ENCODE data around the gene VAC14.

The VAC14 gene

DNA sequence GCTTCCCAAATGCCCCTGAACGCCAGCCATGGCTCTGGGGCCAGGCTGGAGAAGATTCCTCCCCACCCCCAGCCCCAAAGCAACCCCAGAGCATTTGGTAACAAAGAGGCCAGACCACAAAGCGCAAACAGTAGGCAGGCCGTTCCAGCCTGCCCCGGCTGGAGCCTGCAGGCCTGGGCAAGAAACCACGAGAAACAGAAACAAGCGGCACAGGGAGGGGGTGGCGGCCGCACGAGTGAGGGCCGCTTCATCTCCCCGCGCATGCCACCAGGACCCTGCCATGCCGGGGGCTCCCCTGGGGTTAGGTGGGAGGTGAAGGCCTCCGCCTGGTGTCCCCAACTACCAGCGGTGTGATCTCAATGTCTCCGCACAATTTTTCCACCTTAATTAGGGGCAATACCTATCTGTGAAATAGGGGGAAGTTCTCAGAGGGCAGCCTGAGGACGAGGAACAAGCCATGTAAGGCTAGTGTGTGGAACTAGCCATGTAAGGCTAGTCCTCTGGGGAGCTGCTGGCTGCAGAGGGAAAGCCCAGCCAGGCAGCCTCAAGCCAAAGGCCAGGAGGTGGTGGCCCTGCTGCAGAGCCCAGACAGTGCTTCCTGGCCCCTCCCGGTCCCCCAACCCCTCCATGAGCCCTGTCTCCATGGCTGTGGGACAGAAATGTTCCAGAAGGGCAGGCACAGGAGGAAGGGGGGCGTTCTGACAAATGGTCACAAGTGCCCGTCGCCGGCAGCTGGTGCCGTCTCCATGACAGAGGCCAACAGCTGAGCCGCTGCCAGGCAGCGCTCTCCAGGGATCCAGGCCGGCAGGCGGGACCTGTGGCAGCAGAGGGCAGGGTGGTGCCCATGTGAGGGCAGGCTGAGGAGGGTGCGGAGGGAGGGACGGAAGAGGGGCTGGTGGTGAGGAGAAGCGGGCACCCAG lies 100.6 kb downstream of the VAC14 start:
- TF ChIP-seq FOXP2 (optimal IDR thresholded peaks at IDR 0.05; ENCODE audit: borderline replicate concordance, extremely low read depth, extremely low read length, insufficient read depth) (no peak), POLR2AphosphoS5 (IDR thresholded peaks at IDR 0.05; ENCODE audit: low read depth, low read length) (no peak), TAF1 (IDR thresholded peaks at IDR 0.05; ENCODE audit: borderline replicate concordance, insufficient read depth, low read length) (no peak)
- TF ChIP-seq, protein P1, sequence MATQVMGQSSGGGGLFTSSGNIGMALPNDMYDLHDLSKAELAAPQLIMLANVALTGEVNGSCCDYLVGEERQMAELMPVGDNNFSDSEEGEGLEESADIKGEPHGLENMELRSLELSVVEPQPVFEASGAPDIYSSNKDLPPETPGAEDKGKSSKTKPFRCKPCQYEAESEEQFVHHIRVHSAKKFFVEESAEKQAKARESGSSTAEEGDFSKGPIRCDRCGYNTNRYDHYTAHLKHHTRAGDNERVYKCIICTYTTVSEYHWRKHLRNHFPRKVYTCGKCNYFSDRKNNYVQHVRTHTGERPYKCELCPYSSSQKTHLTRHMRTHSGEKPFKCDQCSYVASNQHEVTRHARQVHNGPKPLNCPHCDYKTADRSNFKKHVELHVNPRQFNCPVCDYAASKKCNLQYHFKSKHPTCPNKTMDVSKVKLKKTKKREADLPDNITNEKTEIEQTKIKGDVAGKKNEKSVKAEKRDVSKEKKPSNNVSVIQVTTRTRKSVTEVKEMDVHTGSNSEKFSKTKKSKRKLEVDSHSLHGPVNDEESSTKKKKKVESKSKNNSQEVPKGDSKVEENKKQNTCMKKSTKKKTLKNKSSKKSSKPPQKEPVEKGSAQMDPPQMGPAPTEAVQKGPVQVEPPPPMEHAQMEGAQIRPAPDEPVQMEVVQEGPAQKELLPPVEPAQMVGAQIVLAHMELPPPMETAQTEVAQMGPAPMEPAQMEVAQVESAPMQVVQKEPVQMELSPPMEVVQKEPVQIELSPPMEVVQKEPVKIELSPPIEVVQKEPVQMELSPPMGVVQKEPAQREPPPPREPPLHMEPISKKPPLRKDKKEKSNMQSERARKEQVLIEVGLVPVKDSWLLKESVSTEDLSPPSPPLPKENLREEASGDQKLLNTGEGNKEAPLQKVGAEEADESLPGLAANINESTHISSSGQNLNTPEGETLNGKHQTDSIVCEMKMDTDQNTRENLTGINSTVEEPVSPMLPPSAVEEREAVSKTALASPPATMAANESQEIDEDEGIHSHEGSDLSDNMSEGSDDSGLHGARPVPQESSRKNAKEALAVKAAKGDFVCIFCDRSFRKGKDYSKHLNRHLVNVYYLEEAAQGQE (IDR thresholded peaks at IDR 0.05; ENCODE audit: insufficient read depth in 1 of 2, low read depth in 2 of 2, low read length in 2 of 2), result no peak

DNA sequence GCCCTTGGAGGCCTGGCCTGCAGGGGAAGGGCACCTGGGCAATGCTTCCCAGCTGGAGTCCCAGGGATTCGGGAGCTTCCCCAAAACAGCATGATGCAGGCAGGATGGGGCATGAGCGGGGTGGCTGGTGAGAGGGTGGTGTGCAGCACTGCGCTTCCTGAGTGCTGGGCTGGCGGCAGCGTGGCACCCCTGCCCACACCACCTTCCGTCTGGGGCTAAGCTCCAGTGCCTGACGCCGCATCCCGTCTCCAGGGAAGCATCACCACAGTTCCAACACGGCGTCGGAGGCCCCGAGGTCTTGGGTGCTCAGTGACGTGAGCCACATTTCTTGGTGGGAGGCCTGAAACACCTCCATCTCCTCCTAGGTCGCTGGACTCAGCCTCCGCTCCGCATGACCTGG lies 101.3 kb downstream of the VAC14 start:
- TF ChIP-seq, protein P1 (IDR thresholded peaks at IDR 0.05; ENCODE audit: insufficient read depth in 1 of 2, low read depth in 2 of 2, low read length in 2 of 2), result no peak
- TF ChIP-seq SIN3A (IDR thresholded peaks at IDR 0.05; ENCODE audit: borderline replicate concordance, insufficient read depth, low read length) (no peak), FOXP2 (optimal IDR thresholded peaks at IDR 0.05; ENCODE audit: borderline replicate concordance, extremely low read depth, extremely low read length, insufficient read depth) (no peak), POLR2AphosphoS5 (IDR thresholded peaks at IDR 0.05; ENCODE audit: low read depth, low read length) (no peak), TAF1 (IDR thresholded peaks at IDR 0.05; ENCODE audit: borderline replicate concordance, insufficient read depth, low read length) (no peak)

DNA sequence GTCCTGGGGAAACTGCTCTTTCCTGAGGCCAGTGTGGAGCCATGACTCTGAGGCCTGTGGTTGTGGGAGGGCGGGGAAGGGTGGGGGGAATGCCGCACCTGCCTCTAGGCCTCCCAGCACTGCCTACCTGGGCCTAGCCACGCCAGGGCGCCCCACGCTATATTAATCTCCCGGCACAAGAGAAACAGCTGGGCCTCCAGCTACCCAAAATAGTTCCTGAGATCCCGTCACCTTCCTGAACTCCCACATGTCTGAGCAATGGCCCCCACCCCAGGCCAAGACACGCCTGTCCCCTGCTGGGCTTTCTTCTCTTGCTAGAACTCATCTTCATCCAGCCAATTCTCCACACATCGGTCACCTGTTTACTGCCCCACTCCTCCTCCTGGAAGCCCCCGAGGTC lies 102.1 kb downstream of the VAC14 start:
- TF ChIP-seq, protein P1 (IDR thresholded peaks at IDR 0.05; ENCODE audit: insufficient read depth in 1 of 2, low read depth in 2 of 2, low read length in 2 of 2), result no peak

DNA sequence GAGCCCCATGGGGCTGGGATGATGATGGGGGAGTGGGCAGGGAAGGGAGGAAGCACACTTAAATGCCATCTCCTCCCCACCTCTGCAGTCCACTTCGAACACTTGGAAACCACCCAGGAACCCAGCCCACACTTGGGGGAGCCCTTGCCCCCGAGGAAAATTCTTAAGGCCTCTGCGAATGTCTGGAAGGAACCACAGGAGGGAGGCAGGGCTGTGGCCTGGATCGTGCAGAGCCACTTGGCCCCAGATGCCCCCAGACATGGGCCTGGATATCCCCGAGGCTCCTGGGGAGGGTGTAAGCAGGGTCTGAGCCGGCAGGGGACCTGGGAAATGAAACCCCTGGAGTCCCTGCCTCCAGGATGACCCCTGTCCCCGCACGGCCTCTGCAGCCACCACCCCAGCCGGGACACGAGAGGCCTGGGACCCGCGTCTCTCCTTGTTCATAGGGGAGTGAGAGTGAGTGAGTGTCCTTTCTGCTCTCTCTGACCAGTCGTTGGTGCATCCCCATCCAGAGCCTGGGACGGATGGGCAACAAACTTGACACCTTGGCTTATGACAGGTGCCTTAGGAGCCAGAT lies 103.3 kb downstream of the VAC14 start:
- TF ChIP-seq TAF1 (IDR thresholded peaks at IDR 0.05; ENCODE audit: borderline replicate concordance, insufficient read depth, low read length), result no peak
- no peak for TF ChIP-seq SIN3A (IDR thresholded peaks at IDR 0.05; ENCODE audit: borderline replicate concordance, insufficient read depth, low read length)

DNA sequence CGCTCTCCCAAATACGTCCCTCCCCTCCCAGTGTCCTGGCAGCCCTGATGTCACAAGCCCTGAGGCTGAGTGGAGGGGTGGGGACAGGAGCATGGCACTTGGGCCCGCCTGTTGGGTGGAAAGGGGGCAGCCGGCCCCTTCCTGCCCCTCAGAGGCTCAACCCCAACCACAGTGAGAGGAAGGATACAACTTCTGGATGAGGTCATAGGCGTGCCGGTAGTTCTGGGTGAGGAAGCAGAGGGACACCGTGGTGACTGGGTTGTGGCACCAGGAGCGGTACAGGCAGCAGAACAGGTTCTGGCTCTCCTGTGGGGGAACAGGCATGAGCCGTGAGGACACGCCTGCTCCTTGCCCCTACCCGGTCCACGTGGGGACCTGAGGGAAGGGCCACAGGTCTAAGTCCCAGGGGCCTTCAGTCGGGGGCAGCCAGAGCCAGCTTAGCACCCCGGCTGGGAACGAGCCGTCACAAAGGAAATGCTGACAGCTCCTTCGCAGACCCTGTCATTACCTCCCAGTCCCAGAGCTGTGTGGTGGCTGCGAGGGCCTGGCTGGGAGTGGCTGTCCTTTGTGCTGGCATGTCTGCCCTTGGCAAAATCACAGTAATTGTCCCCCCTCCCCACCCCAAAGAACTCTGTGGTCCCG lies 103.9 kb downstream of the VAC14 start:
- no peak for TF ChIP-seq TAF1 (IDR thresholded peaks at IDR 0.05; ENCODE audit: borderline replicate concordance, insufficient read depth, low read length)
- TF ChIP-seq POLR2AphosphoS5 (IDR thresholded peaks at IDR 0.05; ENCODE audit: low read depth, low read length), result no peak
- no peak for TF ChIP-seq FOXP2 (optimal IDR thresholded peaks at IDR 0.05; ENCODE audit: borderline replicate concordance, extremely low read depth, extremely low read length, insufficient read depth)

DNA sequence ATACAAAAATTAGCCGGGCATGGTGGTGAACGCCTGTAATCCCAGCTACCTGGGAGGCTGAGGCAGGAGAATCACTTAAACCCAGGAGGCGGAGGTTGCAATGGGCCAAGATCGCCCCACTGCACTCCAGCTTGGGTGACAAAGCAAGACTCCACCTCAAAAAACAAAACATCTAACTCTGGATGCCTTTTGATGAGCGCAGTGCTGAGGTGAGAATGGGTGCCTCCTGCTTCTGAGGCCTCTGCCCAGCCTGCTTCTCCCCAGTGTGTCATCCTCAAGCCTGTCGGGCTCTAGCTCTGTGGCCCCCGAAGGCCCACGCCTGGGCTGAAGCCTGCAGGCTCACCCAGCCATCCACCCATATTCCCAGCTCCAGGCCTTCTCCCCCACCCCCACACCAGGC lies 104.6 kb downstream of the VAC14 start:
- TF ChIP-seq, protein P1 (IDR thresholded peaks at IDR 0.05; ENCODE audit: insufficient read depth in 1 of 2, low read depth in 2 of 2, low read length in 2 of 2), result no peak
- TF ChIP-seq POLR2AphosphoS5 (IDR thresholded peaks at IDR 0.05; ENCODE audit: low read depth, low read length), result no peak
- TF ChIP-seq TAF1 (IDR thresholded peaks at IDR 0.05; ENCODE audit: borderline replicate concordance, insufficient read depth, low read length), result no peak
- no peak for TF ChIP-seq FOXP2 (optimal IDR thresholded peaks at IDR 0.05; ENCODE audit: borderline replicate concordance, extremely low read depth, extremely low read length, insufficient read depth)
